ENCODE data around the gene SLC34A3.
"Not testable (repeated sequence)": the region's sequence is repeated elsewhere in the genome, so short reads cannot be mapped to it uniquely, and the experiment has no call there.

Gene SLC34A3

GRCh38 chr9:137252555-137253506 is 22.1 kb downstream of the SLC34A3 start:
- no peaks in the 10 kb centered on the region for H3K9me3 ChIP-seq (ENCODE audit: control insufficient read depth, insufficient read depth, low read length)
- DNase-seq (ENCODE audit: low read depth, low spot score), result no peak
- H3K36me3 ChIP-seq (ENCODE audit: control insufficient read depth, insufficient read depth, low read length), result peaks cover 3% of the 10 kb centered on the region
- no peak overlapping the region for H3K4me3 ChIP-seq (ENCODE audit: low read length)
- WGBS (ENCODE audit: insufficient coverage, insufficient read length), result no CpG with 5 or more reads among the region's 35 CpGs
- H3K4me1 ChIP-seq (ENCODE audit: control insufficient read depth, insufficient read depth, low read length), result peaks cover 7% of the 10 kb centered on the region
- no peaks in the 10 kb centered on the region for H3K27me3 ChIP-seq (ENCODE audit: control insufficient read depth, insufficient read depth, low read length)
- H3K27ac ChIP-seq (ENCODE audit: low read length), result no peak overlapping the region

- Histone ChIP-seq H3K4me3 (ENCODE audit: low read length) (peak overlapping the region; percentile 58; the same call in 1 of the 2 replicates), H3K27ac (ENCODE audit: low read length) (no peak overlapping the region), H3K36me3 (ENCODE audit: control insufficient read depth, insufficient read depth, low read length) (peaks cover 4% of the 10 kb centered on the region), H3K27me3 (ENCODE audit: control insufficient read depth, insufficient read depth, low read length) (no peaks in the 10 kb centered on the region), H3K9me3 (ENCODE audit: control insufficient read depth, insufficient read depth, low read length) (no peaks in the 10 kb centered on the region), H3K4me1 (ENCODE audit: control insufficient read depth, insufficient read depth, low read length) (peaks cover 7% of the 10 kb centered on the region)
- no CpG with 5 or more reads among the region's 21 CpGs for WGBS (ENCODE audit: insufficient coverage, insufficient read length)
- no peak for DNase-seq (ENCODE audit: low read depth, low spot score)
Observed at GRCh38 chr9:137253717-137254623, 23.3 kb downstream of the SLC34A3 start.

DNA sequence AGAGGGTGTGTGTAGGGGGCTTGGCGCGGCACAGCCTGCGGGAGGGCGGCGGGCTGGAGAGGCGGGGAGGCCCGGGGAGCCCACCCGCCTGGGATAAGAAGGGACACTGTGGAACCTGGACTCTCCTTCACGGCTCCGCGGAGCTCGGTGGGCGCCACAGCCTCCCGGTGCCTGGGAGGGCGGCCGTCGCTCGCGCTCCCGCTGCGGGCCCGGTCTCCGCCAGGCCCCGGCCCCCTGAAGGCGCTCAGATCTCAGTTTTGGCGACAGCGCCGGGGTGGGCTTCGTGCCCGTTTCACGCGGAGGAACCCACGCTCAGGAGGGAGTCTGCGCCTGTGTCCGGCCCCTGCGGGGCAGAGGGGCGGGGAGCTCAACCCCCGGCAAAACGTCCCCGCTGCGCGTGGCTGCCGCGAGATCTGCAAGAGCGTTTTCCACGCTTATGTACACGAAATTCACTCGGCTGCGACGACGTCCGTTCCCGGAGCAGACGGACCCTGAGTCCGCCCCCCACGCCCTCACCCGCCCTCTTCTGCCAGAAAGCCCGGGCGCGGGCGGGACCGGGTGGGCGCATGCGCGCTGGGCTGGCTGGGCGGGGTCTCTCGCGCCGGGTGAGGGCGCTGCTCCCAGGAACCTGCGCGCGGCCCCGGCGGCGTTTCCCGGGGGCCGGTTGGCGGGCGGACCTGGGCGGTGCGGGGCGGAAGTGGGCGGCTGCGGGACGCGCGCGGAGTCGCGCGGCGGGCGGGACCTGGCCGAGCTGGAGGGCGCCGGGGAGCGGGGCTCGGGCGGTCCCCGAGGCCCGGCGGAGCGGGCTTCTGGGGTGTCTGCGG is 24.1 kb downstream of the SLC34A3 start, which contains the start of gene NELFB:
Gene NELFB, plus strand, starts transcription at position 704 of the 824 bp plus-strand sequence.
- Histone ChIP-seq H3K4me3 (ENCODE audit: low read length) (peak within 1 kb of the TSS; percentile 58), H3K4me1 (ENCODE audit: control insufficient read depth, insufficient read depth, low read length) (peaks cover 7% of the 10 kb centered on the region), H3K9me3 (ENCODE audit: control insufficient read depth, insufficient read depth, low read length) (no peaks in the 10 kb centered on the region), H3K36me3 (ENCODE audit: control insufficient read depth, insufficient read depth, low read length) (peaks cover 7% of the 10 kb centered on the region), H3K27ac (ENCODE audit: low read length) (no peak within 1 kb of the TSS), H3K27me3 (ENCODE audit: control insufficient read depth, insufficient read depth, low read length) (no peaks in the 10 kb centered on the region)
- WGBS (ENCODE audit: insufficient coverage, insufficient read length), result no CpG with 5 or more reads among the region's 105 CpGs
- DNase-seq (ENCODE audit: low read depth, low spot score), result no peak

DNA sequence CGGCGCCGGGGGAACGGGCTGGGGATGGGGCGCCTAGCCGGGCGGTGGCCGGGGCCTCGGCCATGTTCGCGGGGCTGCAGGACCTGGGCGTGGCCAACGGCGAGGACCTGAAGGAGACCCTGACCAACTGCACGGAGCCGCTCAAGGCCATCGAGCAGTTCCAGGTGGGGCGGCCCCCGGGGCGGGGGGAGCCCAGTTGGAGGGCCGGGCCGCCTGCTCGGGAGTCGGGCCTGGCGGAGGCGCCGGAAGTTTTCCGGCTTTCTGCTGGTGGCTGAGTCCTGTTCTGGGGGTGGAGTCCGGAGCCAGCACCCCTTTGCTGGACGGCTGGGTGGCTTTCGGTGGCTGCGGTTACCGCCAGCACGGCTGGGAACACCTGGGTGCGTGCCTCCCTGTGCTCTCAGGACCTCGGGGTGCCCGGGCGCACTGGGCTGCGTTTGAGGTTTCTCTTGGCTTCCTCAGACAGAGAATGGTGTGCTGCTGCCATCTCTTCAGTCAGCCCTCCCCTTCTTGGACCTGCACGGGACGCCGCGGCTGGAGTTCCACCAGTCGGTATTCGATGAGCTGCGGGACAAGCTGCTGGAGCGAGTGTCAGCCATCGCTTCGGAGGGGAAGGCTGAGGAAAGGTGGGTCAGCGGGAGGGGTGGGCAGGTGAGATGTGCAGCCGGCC is 24.9 kb downstream of the SLC34A3 start:
- Histone ChIP-seq H3K9me3 (ENCODE audit: control insufficient read depth, insufficient read depth, low read length) (no peaks in the 10 kb centered on the region), H3K4me1 (ENCODE audit: control insufficient read depth, insufficient read depth, low read length) (peaks cover 5% of the 10 kb centered on the region), H3K27me3 (ENCODE audit: control insufficient read depth, insufficient read depth, low read length) (no peaks in the 10 kb centered on the region), H3K4me3 (ENCODE audit: low read length) (peak overlapping the region; percentile 58), H3K36me3 (ENCODE audit: control insufficient read depth, insufficient read depth, low read length) (peaks cover 7% of the 10 kb centered on the region), H3K27ac (ENCODE audit: low read length) (no peak overlapping the region)
- no peak for DNase-seq (ENCODE audit: low read depth, low spot score)
- WGBS (ENCODE audit: insufficient coverage, insufficient read length), result no CpG with 5 or more reads among the region's 51 CpGs

GRCh38 chr9:137256362-137256761 is 25.7 kb downstream of the SLC34A3 start:
- no peaks in the 10 kb centered on the region for H3K9me3 ChIP-seq (ENCODE audit: control insufficient read depth, insufficient read depth, low read length)
- H3K36me3 ChIP-seq (ENCODE audit: control insufficient read depth, insufficient read depth, low read length), result peaks cover 7% of the 10 kb centered on the region
- no peak overlapping the region for H3K4me3 ChIP-seq (ENCODE audit: low read length)
- H3K27me3 ChIP-seq (ENCODE audit: control insufficient read depth, insufficient read depth, low read length), result no peaks in the 10 kb centered on the region
- peaks cover 4% of the 10 kb centered on the region for H3K4me1 ChIP-seq (ENCODE audit: control insufficient read depth, insufficient read depth, low read length)
- no CpG with 5 or more reads among the region's 15 CpGs for WGBS (ENCODE audit: insufficient coverage, insufficient read length)
- DNase-seq (ENCODE audit: low read depth, low spot score), result no peak
- no peak overlapping the region for H3K27ac ChIP-seq (ENCODE audit: low read length)

DNA sequence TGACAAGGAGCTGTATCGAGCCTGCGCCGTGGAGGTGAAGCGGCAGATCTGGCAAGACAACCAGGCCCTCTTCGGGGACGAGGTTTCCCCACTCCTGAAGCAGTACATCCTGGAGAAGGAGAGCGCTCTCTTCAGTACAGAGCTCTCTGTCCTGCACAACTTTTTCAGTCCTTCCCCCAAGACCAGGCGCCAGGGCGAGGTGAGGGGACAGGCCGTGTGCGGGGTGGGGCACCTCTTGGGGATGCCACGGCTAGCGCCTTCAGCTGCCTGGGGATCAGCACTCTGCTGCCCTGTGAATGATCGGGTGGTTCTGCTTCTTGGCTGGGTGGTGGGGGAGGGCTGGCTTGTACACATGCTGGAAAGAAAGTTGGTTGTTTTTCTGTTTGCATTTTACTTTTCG is 26.2 kb downstream of the SLC34A3 start:
- no peak overlapping the region for H3K27ac ChIP-seq (ENCODE audit: low read length)
- no peaks in the 10 kb centered on the region for H3K27me3 ChIP-seq (ENCODE audit: control insufficient read depth, insufficient read depth, low read length)
- WGBS (ENCODE audit: insufficient coverage, insufficient read length), result no CpG with 5 or more reads among the region's 15 CpGs
- no peak for DNase-seq (ENCODE audit: low read depth, low spot score)
- H3K36me3 ChIP-seq (ENCODE audit: control insufficient read depth, insufficient read depth, low read length), result peaks cover 7% of the 10 kb centered on the region
- no peaks in the 10 kb centered on the region for H3K9me3 ChIP-seq (ENCODE audit: control insufficient read depth, insufficient read depth, low read length)
- peaks cover 4% of the 10 kb centered on the region for H3K4me1 ChIP-seq (ENCODE audit: control insufficient read depth, insufficient read depth, low read length)
- H3K4me3 ChIP-seq (ENCODE audit: low read length), result no peak overlapping the region

DNA sequence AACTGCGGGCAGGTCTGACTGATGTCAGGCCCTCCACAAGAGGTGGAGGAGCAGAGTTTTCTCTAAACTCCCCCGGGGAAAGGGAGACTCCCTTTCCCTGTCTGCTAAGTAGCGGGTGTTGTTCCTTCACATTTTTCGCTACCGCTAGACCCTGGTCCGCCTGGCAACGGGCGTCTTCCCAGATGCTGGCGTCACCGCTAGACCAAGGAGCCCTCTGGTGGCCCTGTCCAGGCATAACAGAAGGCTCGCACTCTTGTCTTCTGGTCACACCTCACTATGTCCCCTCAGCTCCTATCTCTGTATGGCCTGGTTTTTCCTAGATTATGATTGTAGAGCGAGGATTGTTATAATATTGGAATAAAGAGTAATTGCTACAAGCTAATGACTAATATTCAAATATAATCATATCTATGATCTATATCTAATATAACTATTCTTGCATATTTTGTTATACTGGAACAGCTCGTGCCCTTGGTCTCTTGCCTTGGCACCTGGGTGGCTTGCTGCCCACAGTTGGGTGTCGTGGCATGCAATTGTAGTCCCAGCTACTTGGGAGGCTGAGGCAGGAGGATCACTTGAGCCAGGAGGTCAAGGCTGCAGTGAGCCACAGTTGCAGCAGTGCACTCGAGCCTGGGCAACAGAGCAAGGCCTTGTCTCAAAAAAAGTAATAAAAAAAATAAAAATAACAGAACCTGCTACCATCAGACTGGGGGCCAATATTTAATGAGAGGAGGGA is 31.6 kb downstream of the SLC34A3 start:
- H3K4me1 ChIP-seq (ENCODE audit: control insufficient read depth, insufficient read depth, low read length); H3K4me3 ChIP-seq (ENCODE audit: low read length); H3K9me3 ChIP-seq (ENCODE audit: control insufficient read depth, insufficient read depth, low read length); DNase-seq (ENCODE audit: low read depth, low spot score); H3K27me3 ChIP-seq (ENCODE audit: control insufficient read depth, insufficient read depth, low read length); H3K27ac ChIP-seq (ENCODE audit: low read length): not testable (repeated sequence)
- peaks cover 26% of the 10 kb centered on the region for H3K36me3 ChIP-seq (ENCODE audit: control insufficient read depth, insufficient read depth, low read length)
- no CpG with 5 or more reads among the region's 15 CpGs for WGBS (ENCODE audit: insufficient coverage, insufficient read length)

GRCh38 chr9:137262909-137263285 is 32.2 kb downstream of the SLC34A3 start:
- peaks cover 27% of the 10 kb centered on the region for H3K36me3 ChIP-seq (ENCODE audit: control insufficient read depth, insufficient read depth, low read length)
- H3K9me3 ChIP-seq (ENCODE audit: control insufficient read depth, insufficient read depth, low read length), result no peaks in the 10 kb centered on the region
- WGBS (ENCODE audit: insufficient coverage, insufficient read length), result no CpG with 5 or more reads among the region's 24 CpGs
- no peak overlapping the region for H3K27ac ChIP-seq (ENCODE audit: low read length)
- H3K4me3 ChIP-seq (ENCODE audit: low read length), result no peak overlapping the region
- H3K27me3 ChIP-seq (ENCODE audit: control insufficient read depth, insufficient read depth, low read length), result no peaks in the 10 kb centered on the region
- no peaks in the 10 kb centered on the region; the same call in 1 of the 2 replicates for H3K4me1 ChIP-seq (ENCODE audit: control insufficient read depth, insufficient read depth, low read length)
- no peak for DNase-seq (ENCODE audit: low read depth, low spot score)

- no peaks in the 10 kb centered on the region; the same call in 1 of the 2 replicates for H3K4me1 ChIP-seq (ENCODE audit: control insufficient read depth, insufficient read depth, low read length)
- no peaks in the 10 kb centered on the region for H3K27me3 ChIP-seq (ENCODE audit: control insufficient read depth, insufficient read depth, low read length)
- no peak overlapping the region for H3K27ac ChIP-seq (ENCODE audit: low read length)
- no CpG with 5 or more reads among the region's 10 CpGs for WGBS (ENCODE audit: insufficient coverage, insufficient read length)
- no peaks in the 10 kb centered on the region for H3K9me3 ChIP-seq (ENCODE audit: control insufficient read depth, insufficient read depth, low read length)
- no peak overlapping the region for H3K4me3 ChIP-seq (ENCODE audit: low read length)
- H3K36me3 ChIP-seq (ENCODE audit: control insufficient read depth, insufficient read depth, low read length), result peaks cover 27% of the 10 kb centered on the region
- DNase-seq (ENCODE audit: low read depth, low spot score), result no peak
Observed at GRCh38 chr9:137263506-137263905, 32.8 kb downstream of the SLC34A3 start.

Data from iPS DF 6.9 (cell line).